H9 (cell line): ENCODE results near the gene MYLK. TPM values are rescaled to one million over a fixed set of nuclear protein-coding genes. Genes with fewer than 3 reads are reported as not detected.

ENCODE experiments used
- DNase-seq: peaks from one replicate; pipeline ENCODE4 v3.0.0-alpha.2; 2017
- H2AFZ ChIP-seq: one replicate; pipeline ENCODE4 v1.6.1; 2013; ENCODE audit warnings: mild to moderate bottlenecking, low read length, control low read depth, moderate library complexity
- H2AK5ac ChIP-seq: 2 replicates; pipeline ENCODE4 v1.6.1; 2013; ENCODE audit warnings: low read length, control low read depth, mixed read lengths; ENCODE audit not compliant: insufficient read length
- H2BK120ac ChIP-seq: one replicate; pipeline ENCODE4 v1.6.1; 2013; ENCODE audit warnings: low read depth, mild to moderate bottlenecking, low read length, control low read depth, inconsistent platforms; ENCODE audit not compliant: poor library complexity, severe bottlenecking
- H2BK12ac ChIP-seq: 2 replicates; pipeline ENCODE4 v1.6.1; 2013; ENCODE audit warnings: low read length, control low read depth, mixed read lengths, low read depth; ENCODE audit not compliant: insufficient read length
- H2BK15ac ChIP-seq: 2 replicates; pipeline ENCODE4 v1.6.1; 2013; ENCODE audit warnings: low read depth, low read length, control low read depth
- H2BK20ac ChIP-seq: one replicate; pipeline ENCODE4 v1.6.1; 2013; ENCODE audit warnings: low read depth, mild to moderate bottlenecking, low read length, control low read depth, inconsistent platforms; ENCODE audit not compliant: poor library complexity, severe bottlenecking
- H2BK5ac ChIP-seq: 2 replicates; pipeline ENCODE4 v1.6.1; 2013; ENCODE audit warnings: low read length, control low read depth, mixed read lengths; ENCODE audit not compliant: insufficient read length
- H3K14ac ChIP-seq: 2 replicates; pipeline ENCODE4 v1.6.1; 2013; ENCODE audit warnings: low read length, control low read depth; ENCODE audit not compliant: insufficient read depth
- H3K18ac ChIP-seq: 2 replicates; pipeline ENCODE4 v1.6.1; 2013; ENCODE audit warnings: low read depth, mild to moderate bottlenecking, mixed read lengths, low read length, control low read depth; ENCODE audit not compliant: insufficient read length
- H3K23ac ChIP-seq: 2 replicates; pipeline ENCODE4 v1.6.1; 2013; ENCODE audit warnings: low read length, control low read depth, mixed read lengths, low read depth; ENCODE audit not compliant: insufficient read length
- H3K23me2 ChIP-seq: 2 replicates; pipeline ENCODE4 v1.6.1; 2013; ENCODE audit warnings: low read depth, mild to moderate bottlenecking, mixed read lengths, low read length, control low read depth; ENCODE audit not compliant: insufficient read length, poor library complexity, severe bottlenecking
- H3K27ac ChIP-seq: 2 replicates; pipeline ENCODE4 v1.5.1; 2013; ENCODE audit warnings: low read length, control low read depth, mixed read lengths, low read depth; ENCODE audit not compliant: insufficient read length
- H3K27me3 ChIP-seq: 2 replicates; pipeline ENCODE4 v1.6.1; 2013; ENCODE audit warnings: low read length, control low read depth, inconsistent platforms; ENCODE audit not compliant: insufficient read depth
- H3K4ac ChIP-seq: 2 replicates; pipeline ENCODE4 v1.6.1; 2013; ENCODE audit warnings: low read depth, mild to moderate bottlenecking, control low read depth, inconsistent platforms, low read length, moderate library complexity
- H3K4me1 ChIP-seq: 2 replicates; pipeline ENCODE4 v1.6.1; 2013; ENCODE audit warnings: low read length, control low read depth, inconsistent platforms; ENCODE audit not compliant: insufficient read depth
- H3K4me2 ChIP-seq: 2 replicates; pipeline ENCODE4 v1.6.1; 2013; ENCODE audit warnings: low read length, control low read depth, mixed read lengths; ENCODE audit not compliant: insufficient read length, insufficient read depth
- H3K56ac ChIP-seq: 2 replicates; pipeline ENCODE4 v1.6.1; 2013; ENCODE audit warnings: low read depth, mild to moderate bottlenecking, mixed read lengths, low read length, control low read depth; ENCODE audit not compliant: insufficient read length
- H3K79me1 ChIP-seq: 2 replicates; pipeline ENCODE4 v1.6.1; 2013; ENCODE audit warnings: low read depth, mild to moderate bottlenecking, moderate library complexity, low read length, control low read depth, inconsistent platforms; ENCODE audit not compliant: insufficient read depth, poor library complexity, severe bottlenecking
- H3K79me2 ChIP-seq: 2 replicates; pipeline ENCODE4 v1.6.1; 2013; ENCODE audit warnings: low read length, control low read depth, inconsistent platforms; ENCODE audit not compliant: insufficient read depth
- H3K9ac ChIP-seq: 2 replicates; pipeline ENCODE4 v1.6.1; 2013; ENCODE audit warnings: low read length, control low read depth, mixed read lengths; ENCODE audit not compliant: insufficient read length; ENCODE audit errors: extremely low read depth
- H3K9me3 ChIP-seq: one replicate; pipeline ENCODE4 v1.6.1; 2013; ENCODE audit warnings: low read depth, low read length, inconsistent platforms; ENCODE audit not compliant: control insufficient read depth
- H3T11ph ChIP-seq: one replicate; pipeline ENCODE4 v1.6.1; 2013; ENCODE audit warnings: mild to moderate bottlenecking, low read length, control low read depth, inconsistent platforms
- H4K20me1 ChIP-seq: one replicate; pipeline ENCODE4 v1.6.1; 2013; ENCODE audit not compliant: control insufficient read depth, insufficient read length, insufficient read depth
- H4K5ac ChIP-seq: 2 replicates; pipeline ENCODE4 v1.6.1; 2013; ENCODE audit warnings: low read depth, mild to moderate bottlenecking, mixed read lengths, low read length, control low read depth; ENCODE audit not compliant: insufficient read length
- H4K8ac ChIP-seq: replicated peaks from 2 replicates; pipeline ENCODE4 v1.6.1; 2013; ENCODE audit warnings: low read length, control low read depth, mixed read lengths, low read depth; ENCODE audit not compliant: insufficient read length
- H4K91ac ChIP-seq: 2 replicates; pipeline ENCODE4 v1.6.1; 2013; ENCODE audit warnings: low read depth, mild to moderate bottlenecking, moderate library complexity, mixed read lengths, low read length, control low read depth; ENCODE audit not compliant: insufficient read length
- H3K27ac Mint-ChIP-seq, 3 experiments: 2 replicates in 2 of 3; 3 replicates in 1 of 3; pipeline ENCODE4 v1.8.0; 2020 to 2021; ENCODE audit warnings: mixed read lengths in 3 of 3, mild to moderate bottlenecking in 1 of 3, moderate library complexity in 1 of 3
- H3K27me3 Mint-ChIP-seq: 2 replicates; pipeline ENCODE4 v1.8.0; 2021; ENCODE audit warnings: low read depth, mild to moderate bottlenecking, moderate library complexity, mixed read lengths
- H3K36me3 Mint-ChIP-seq, 3 experiments: 2 replicates in 2 of 3; 3 replicates in 1 of 3; pipeline ENCODE4 v1.8.0; 2020 to 2021; ENCODE audit warnings: low read depth in 3 of 3, mixed read lengths in 3 of 3; ENCODE audit not compliant: insufficient read depth in 1 of 3
- H3K4me1 Mint-ChIP-seq, 2 experiments: 2 replicates each; pipeline ENCODE4 v1.8.0; 2020; ENCODE audit warnings: mixed read lengths in 2 of 2
- H3K4me3 Mint-ChIP-seq, 2 experiments: 2 replicates in 1 of 2; 3 replicates in 1 of 2; pipeline ENCODE4 v1.8.0; 2020 to 2021; ENCODE audit warnings: mild to moderate bottlenecking in 2 of 2, mixed read lengths in 2 of 2, moderate library complexity in 1 of 2
- H3K9me3 Mint-ChIP-seq, 2 experiments: 2 replicates in 1 of 2; 3 replicates in 1 of 2; pipeline ENCODE4 v1.8.0; 2020; ENCODE audit warnings: mild to moderate bottlenecking in 2 of 2, mixed read lengths in 2 of 2, moderate library complexity in 1 of 2
- CTCF ChIP-seq: fragments of 200-600 bp; sonication (generic); conservative IDR thresholded peaks from 3 replicates; pipeline ENCODE4 v1.8.0; 2021; ENCODE audit warnings: antibody characterized with exemption, mild to moderate bottlenecking
- WGBS: extraction: QIAGEN DNeasy Blood & Tissue Kit; methylation state at CpG from one replicate; pipeline ENCODE4 v1.1.7; 2013; ENCODE audit warnings: missing lambda C conversion rate, low lambda C conversion rate, mixed read lengths; ENCODE audit not compliant: insufficient read length; ENCODE audit errors: extremely low coverage; 5-methylcytosine and 5-hydroxymethylcytosine counted together
- total RNA-seq: library from RNA; stranded (reverse); gene quantifications from 2 replicates; pipeline ENCODE4 v1.2.1, GENCODE V29; 2021

Gene MYLK
- total RNA-seq, 1 experiment from 2014 or later, result 10.1 TPM

- H2BK12ac ChIP-seq, result no peak overlapping the region
- peaks cover 0 to 4% (median 0%) of the 10 kb centered on the region in 3 experiments; a peak in 3 of 7 replicates for H3K36me3 Mint-ChIP-seq
- H3K23ac ChIP-seq, result no peak overlapping the region
- no peak overlapping the region for H3T11ph ChIP-seq
- no peak for DNase-seq
- no peak overlapping the region for H3K9ac ChIP-seq
- no peaks in the 10 kb centered on the region for H3K79me1 ChIP-seq
- H4K20me1 ChIP-seq, result no peaks in the 10 kb centered on the region
- H3K4ac ChIP-seq, result no peak overlapping the region
- H3K27ac Mint-ChIP-seq, result no peak overlapping the region
- WGBS, result no CpG with 5 or more reads among the region's 6 CpGs
- H3K9me3 Mint-ChIP-seq, result no peaks in the 10 kb centered on the region
- H2AFZ ChIP-seq, result no peak overlapping the region
- H3K4me1 ChIP-seq, result no peaks in the 10 kb centered on the region
- no peak overlapping the region for H4K8ac ChIP-seq
- H3K27me3 Mint-ChIP-seq, result no peaks in the 10 kb centered on the region
- H3K27ac ChIP-seq, result no peak overlapping the region
- H2BK120ac ChIP-seq, result no peak overlapping the region
- H3K4me3 Mint-ChIP-seq, result no peak overlapping the region
- no peak overlapping the region for H2BK15ac ChIP-seq
- H4K91ac ChIP-seq, result no peak overlapping the region
- H2BK5ac ChIP-seq, result no peak overlapping the region
- H3K4me2 ChIP-seq, result no peak overlapping the region
- no peaks in the 10 kb centered on the region for H3K4me1 Mint-ChIP-seq
- H2AK5ac ChIP-seq, result no peak overlapping the region
- H3K18ac ChIP-seq, result no peak overlapping the region
- no peak for TF ChIP-seq CTCF
- no peaks in the 10 kb centered on the region for H3K27me3 ChIP-seq
- H3K9me3 ChIP-seq, result no peaks in the 10 kb centered on the region
- H3K23me2 ChIP-seq, result no peaks in the 10 kb centered on the region
- no peak overlapping the region for H3K14ac ChIP-seq
- no peak overlapping the region for H2BK20ac ChIP-seq
- H3K79me2 ChIP-seq, result no peaks in the 10 kb centered on the region
- no peak overlapping the region for H4K5ac ChIP-seq
- no peak overlapping the region for H3K56ac ChIP-seq
Observed at GRCh38 chr3:123744064-123744463, 140.1 kb downstream of the MYLK start.
